Measurements from ENCODE around the gene HSH2D.

HSH2D gene

DNA sequence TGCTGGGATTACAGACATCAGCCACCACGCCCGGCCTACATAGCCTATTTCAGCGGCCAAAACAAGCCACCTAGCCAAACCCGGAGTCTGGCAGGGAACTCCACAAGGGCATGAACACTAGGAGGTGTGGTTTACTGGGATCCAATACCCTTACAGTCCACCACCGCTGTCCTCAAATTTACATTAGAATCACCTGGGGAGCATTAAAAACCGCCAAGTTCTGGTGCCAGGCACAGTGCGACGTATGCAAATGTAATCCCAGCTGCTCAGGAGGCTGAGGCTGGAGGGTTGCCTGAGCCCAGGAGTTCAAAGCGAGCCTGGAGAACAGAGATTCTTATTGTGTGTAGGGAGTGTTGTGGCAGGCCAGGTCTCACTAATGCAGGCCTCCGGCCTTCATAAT is 50.0 kb downstream of the HSH2D start:
- no peak for DNase-seq (ENCODE audit: low spot score)

DNA sequence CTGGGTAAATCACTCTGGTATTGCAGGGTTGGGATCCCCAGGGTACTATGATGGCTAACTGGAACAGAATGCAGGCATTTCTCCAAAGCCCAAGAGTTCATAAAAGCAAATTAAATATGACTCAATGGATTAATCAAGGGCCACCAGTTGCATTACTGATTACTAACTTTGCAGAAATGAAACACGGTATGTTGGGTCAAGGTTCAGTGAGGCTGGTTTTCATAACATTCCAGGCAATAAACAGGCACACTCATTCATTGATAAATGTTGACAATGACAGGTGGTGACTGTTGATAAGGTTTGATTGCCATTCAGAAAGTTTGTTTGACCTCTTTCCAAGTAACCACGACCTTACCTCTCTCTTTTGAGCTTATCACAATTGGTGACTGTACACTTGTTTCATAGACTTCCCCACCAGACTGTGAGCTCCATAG is 53.7 kb downstream of the HSH2D start:
- DNase-seq (ENCODE audit: low spot score) = no peak

DNA sequence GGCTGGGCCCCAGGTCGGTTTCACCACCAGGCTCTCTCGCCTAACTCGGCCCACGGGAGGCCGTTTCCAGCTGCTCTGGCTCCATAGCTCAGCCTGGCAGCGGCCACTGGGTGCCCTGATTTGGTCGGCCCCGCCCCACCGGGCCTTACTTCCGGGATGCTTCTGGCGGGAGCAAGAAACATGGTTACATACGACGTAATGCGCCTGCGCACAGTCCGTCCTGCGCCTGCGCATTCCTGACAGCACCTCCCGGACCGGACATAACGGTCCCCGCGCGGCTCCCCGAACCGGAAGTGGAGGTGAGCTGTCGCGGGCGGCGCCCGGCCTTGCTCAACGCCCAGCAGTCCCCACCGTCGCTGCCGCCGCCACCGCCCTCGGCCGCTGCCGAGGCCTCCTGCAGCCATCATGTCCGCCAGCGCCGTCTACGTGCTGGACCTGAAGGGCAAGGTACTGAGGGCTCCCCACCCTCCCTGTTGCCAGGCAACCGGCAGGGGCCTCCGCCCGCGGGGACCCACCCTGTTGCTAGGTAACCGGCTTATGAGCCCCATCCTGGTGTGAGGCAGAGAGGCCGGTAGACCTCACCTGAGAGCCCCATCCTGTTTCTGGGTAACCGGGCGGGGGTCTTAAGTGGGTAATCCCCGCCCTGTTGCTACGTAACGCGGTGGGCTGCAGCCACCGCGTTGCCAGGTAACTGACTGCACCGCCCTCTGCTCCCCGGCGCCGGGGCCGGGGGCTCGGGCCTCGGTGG is 54.3 kb downstream of the HSH2D start, which contains the start of gene AP1M1:
Gene AP1M1 (plus strand): TSS at position 290 of the 748 bp plus-strand sequence. CDS start 116 bp downstream, at position 406.
- peak; percentile 99 for DNase-seq (ENCODE audit: low spot score)

DNA sequence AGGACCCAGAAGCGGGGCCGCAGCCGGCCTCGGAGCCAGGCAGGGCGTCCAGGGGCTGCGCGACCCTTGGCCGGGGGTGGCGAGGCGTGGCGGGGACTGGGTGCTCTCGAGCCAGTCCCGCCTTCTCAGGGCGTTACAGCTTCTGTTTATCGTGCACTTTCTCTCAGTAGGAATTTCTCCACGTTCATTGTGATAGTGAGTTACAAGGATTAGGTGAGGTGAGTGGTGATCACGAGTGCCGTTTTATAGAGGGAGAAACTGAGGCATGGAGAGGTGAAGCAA is 54.8 kb downstream of the HSH2D start:
- no peak for DNase-seq (ENCODE audit: low spot score)

DNA sequence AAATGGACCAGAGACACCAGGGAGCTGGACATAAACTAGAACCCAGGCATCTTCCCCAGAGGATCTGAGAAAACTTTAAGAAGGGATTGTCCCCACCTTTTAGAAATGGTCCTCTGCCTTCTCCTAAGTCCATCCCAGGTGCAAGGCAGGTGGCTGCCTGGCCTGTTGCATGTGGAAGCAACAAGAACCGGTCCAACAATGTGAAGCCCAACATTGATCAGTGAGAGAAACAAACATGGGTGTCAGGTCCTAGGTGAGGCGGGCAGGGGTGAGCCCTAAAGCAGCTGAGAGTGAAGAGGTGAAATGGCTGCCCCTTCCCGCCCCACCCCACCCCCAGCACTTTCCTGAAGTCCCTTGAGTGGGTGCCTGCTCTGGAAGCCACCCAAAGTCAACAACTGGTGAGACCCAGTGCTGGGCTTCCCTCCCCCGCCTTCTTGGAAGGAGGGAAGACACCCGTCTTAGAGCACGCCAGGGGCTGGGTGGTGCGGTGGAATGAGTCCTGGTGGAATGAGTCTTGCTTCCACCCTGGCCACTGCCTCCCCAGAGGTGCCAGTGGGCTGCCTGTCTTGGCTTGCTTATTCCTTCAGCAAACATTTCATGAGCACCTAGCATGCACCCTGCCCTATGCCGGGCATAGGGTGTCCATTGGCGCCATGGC is 55.9 kb downstream of the HSH2D start:
- DNase-seq (ENCODE audit: low spot score) = no peak

DNA sequence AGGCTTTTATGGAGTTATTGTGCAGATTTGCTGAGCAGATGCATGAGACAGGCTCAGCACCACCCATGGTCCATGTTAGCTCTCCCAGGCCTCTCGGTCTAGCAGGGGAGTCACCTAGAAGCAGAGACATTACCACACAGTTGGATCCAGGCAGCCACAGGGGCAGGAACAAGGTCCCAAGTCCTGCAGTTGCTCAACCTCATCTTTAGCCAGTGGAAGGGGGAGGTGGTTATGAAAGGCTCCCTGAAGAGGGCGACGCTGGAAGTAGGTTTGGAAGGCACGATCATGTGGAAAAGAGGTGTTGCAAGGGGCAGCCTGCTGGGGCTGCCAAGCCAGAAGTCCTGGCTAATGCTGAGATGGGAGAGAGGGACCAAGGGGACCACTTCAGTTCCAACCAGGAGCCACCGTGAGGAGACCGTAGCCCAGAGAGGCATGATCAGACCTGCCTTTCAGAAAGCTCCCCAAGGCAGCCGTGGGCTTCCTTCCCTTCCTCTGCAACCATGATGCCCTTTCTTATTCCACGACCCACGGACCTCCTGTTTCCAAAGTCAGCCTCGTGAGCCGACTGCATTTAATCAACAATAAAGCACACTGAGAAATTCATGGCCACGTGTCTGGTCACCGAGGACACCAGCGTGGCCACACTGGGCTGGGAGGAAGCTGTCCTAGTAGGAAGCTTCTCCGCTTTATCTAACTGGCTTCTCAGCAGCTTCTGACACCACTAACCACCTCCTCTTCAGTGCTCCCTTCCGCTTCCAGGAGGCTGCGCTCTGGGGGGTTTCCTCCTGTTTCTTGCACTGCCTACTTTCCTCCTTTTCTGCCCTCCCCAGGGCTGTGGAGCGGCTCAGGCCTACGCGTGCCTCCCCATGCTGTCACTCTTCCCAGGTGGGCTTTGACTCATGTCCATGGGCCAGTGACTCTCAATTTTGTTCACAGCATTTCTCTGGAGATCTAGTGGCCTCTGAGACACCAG is 56.8 kb downstream of the HSH2D start:
- DNase-seq (ENCODE audit: low spot score) = no peak

DNA sequence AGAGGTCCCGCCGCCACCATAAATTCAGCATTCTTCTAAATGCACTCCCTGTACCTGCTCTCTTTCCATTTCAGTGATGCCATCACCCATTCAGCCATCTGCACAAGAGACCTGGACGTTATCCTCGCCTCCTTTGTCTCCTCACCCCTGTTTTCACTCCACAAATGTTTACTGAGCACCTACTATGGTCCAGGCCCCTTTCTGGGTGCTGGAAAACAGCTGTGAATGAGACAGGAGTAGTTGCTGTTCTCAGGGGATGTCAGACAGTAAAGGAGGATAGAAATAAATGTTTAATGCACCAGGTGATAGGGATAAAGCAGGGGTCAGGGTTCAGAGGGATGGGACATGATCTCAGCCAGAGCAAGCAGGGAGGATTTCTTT is 57.5 kb downstream of the HSH2D start:
- no peak for DNase-seq (ENCODE audit: low spot score)

DNA sequence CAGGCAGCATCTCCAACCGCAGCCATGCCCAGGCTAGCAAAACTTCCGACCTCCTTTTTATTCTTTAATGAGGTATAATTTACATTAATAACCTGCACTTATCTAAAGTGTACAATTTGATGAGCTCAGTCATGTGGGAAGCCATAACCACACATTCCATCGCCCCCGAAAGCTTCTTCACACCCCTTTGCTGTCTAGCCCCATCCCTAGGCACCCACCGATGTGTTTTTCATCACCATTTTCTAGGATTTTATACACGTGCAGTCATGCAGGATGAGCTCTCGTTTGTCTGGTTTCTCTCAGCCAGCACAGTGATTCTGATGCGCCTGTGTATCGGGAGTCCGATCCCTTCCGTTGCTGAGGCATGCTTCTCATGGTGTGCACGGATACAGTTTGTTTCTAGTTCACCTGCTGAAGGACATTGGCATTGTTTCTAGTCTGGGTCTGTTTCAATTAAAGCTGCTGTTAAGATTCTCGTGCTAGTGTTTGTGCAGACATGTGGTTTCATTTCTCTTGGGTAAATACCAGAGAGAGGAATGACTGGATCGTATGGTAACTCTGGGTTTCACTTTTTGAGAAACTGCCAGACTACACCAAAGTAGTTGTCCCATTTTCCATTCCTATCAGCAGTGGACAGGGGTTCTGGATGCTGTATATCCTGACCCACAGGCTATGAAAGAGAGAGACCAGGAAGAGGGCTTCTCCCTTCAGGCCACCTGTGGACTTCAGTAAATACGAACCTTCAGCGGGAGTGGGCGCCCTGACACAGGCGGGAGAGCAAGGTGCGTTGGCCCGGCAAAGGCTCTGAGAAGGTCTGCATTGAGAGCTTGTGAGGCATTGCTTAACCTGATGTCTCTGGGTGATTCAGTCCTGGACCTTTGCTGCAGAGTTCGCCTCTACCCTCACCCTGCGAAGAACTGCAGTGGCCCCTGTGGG is 59.1 kb downstream of the HSH2D start:
- peak; percentile 38 for DNase-seq (ENCODE audit: low spot score)

DNA sequence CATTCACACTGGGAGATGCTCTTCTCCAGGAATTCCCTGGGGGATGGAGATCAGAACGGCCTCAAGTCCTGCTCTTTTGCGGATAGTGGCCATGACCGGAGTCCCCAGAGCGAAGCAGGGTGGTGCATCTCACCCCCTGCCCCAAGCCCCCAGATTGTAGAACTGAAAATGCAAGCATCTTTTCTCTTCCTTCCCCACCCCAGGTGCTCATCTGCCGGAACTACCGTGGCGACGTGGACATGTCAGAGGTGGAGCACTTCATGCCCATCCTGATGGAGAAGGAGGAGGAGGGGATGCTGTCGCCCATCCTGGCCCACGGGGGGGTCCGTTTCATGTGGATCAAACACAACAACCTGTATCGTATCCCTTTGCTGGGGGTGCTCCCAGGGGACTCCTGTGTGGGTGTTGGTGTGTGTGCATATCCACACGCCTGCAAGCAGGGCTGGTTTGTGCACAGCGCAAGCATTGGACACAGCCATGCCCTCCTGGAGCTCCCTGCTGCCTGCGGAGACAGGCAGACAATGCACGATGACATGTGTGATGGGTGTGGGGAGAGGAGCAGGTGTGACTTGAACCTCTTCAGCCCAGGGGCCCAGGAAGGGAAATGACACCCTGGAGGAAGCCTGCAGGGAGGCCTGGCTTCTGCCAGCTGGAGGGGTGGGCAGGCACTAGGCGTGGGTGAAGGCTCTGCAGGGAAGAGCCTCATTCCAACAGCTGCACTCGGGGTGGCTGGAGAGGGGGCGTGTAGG is 59.9 kb downstream of the HSH2D start:
- DNase-seq (ENCODE audit: low spot score) = no peak

DNA sequence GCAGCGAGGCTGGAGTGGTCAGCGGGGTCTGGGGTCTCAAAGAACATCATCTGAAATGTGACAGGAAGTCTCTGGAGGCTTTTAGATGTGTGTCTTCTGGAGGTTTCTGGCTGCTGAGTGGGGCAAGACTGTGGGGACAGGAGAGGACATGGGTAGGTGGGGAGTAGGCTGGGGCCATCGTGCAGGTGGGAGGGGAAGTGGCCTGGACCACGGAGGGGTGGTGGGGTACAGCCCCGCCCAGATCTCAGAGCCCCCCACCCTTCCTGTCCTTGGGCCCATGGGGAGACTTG is 60.5 kb downstream of the HSH2D start:
- no peak for DNase-seq (ENCODE audit: low spot score)

DNA sequence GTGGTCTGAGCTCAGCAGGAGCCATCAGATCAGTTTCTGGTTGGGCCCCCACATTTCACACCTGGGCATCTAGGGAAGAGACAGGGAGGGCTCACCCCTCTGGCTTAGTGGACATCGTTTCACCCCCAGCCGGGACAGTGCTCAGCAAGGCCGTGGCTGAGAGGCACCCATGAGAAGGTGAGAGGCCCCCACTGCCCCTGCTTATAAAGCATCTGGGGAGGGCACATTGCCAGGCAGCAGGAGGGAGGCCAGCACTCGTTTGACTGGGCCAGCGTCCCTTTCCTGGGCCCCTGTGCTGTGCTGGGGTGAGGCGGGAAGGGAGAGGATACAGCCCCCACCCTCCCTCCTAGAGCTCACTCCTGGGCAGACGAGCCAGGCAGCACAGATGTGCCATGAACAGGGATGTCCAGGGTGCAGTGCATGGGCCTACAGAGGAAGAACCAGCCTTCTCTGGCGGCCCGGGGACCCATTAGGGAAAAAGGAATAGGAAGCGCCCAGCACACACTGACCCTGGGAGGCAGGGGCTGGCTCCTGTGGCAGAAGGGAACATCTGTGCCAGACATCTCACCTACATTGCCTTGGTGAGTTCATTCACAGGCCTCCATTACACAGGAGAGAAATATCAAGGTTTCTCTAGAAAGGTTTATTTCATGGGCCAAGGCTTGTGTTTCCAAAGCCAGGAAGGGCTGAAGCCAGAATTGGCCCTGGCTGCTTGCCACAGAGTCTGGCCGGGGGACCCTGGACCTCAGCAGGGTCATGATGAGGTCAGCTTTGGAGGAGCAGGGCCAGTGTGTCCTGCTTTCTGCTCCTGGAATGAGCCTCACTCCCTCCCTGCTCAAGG is 61.9 kb downstream of the HSH2D start:
- no peak for DNase-seq (ENCODE audit: low spot score)

DNA sequence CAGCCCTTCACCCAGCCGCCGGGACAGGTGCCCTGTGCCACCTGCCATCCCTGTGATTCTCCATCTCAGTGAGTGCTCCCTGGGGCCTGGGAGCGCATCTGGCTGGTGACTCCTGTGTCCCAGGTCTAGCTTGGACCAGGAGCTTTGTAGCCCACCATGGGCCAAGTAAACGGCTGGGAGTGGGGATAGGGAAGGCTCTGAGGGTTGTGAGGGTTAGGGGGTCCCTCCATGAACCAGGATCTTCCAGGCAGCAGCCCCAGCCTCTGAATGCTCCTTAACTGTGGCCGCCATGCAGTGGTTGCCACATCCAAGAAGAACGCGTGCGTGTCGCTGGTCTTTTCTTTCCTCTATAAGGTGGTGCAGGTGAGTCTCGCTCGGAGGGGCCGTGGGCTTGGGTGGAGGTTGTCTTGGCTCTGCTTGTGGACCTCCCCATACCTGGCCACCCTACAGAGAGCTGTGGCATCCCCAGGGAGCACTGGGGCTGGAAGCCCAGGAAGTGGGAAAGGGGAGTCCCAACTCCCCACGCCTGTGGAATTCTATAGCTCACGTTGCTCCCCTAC is 62.6 kb downstream of the HSH2D start:
- no peak for DNase-seq (ENCODE audit: low spot score)

DNA sequence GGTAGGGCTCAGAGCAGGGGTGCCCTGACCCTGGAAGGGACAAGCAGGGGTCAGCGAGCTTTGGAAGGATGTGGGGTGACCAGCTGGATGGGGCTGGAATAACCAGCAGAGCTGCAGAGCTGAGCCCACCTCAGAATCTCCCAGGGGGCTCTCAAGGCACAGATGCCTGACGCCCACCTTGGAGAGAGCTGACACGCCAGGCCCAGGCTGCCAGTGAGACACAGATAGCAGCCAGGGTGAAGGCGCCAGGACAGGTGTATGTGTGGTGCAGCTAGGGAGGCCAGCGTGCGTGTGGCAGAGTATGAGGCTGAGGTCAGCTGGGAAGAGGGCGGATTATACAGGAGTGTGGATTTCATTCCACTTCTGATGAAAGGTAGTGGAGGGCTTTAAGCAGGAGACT is 63.2 kb downstream of the HSH2D start:
- no peak for DNase-seq (ENCODE audit: low spot score)

DNA sequence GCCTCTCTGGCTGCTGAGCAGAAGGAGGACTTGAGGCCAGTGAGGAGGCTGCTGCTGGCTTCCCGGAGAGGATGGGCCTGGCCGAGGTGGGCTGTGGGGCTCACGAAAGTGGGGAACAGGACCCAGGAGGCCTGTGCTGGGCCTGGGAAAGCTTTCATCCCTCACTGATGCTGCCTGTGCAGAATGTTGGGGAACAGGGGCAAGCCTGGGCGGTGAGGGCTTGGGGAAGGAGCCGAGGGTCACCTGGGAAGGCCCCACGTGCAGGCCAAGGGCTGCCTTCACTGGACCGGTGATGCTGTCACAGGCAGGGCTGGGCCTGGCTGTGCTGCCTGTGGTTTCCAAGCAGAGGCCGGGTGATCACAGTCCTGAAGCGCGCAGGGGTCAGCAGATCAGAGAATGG is 63.6 kb downstream of the HSH2D start:
- DNase-seq (ENCODE audit: low spot score) = no peak

DNA sequence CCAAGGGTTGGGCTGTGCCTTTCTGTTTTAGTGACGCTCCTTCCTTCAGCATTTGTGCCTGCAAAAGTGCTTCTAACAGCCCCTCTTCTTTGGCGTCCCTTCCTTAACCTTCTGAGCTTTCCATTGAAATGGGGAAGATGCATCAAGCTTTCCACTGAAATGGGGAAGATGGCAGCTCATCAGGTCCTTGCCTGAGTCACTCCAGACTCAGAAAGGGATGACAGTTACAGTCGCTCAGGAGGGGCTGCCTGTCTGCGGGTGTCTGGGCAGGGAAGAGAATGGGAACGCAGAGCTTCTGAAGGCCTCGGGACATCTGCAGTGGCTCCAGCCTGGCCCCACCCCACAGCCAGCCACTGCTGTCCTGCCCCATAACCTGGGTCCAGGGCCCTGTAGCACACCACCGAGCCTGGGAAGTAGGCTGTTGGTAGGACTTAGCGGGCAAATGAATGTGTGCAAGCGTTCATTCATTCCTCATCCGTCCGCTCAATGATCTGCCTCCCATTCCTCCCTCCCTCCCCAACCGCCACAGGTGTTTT is 64.1 kb downstream of the HSH2D start:
- DNase-seq (ENCODE audit: low spot score) = no peak

Measured in activated CD4-positive, alpha-beta T cell treated with anti-CD3 and anti-CD28 coated beads, Interleukin-2, Interleukin-4, amounts not matched to agents 100 ng/mL and 50 ng/mL, durations not matched to agents 16 hours and 8 hours (primary cell).